HepG2 (cell line): ENCODE data around the gene CDCA5. TPM values are rescaled to one million over a fixed set of nuclear protein-coding genes. Genes with fewer than 3 reads are reported as not detected.
A peak's percentile ranks its signal among the peaks of the same experiment; 100 is the strongest.

Experiments
- CENPX ChIP-seq: sonication (generic); formaldehyde crosslinking; IDR thresholded peaks from 2 replicates; pipeline ENCODE4 v1.9.0; 2021; ENCODE audit warnings: mild to moderate bottlenecking, missing genetic modification reagents, moderate library complexity
- EP300 ChIP-seq, 3 experiments: sonication (generic) in 1 of 3; formaldehyde crosslinking in 1 of 3; IDR thresholded peaks; 2 replicates each; pipeline versions ENCODE4 v1.5.1 to v1.6.1; 2011 to 2020; ENCODE audit warnings: low read depth in 2 of 3, low read length in 2 of 3, borderline replicate concordance in 1 of 3, improper control_type of control experiment in 1 of 3, mild to moderate bottlenecking in 1 of 3, missing genetic modification reagents in 1 of 3, moderate library complexity in 1 of 3
- FOXM1 ChIP-seq: sonication (generic); formaldehyde crosslinking; IDR thresholded peaks from 2 replicates; pipeline ENCODE4 v1.5.0; 2020; ENCODE audit warnings: missing genetic modification reagents
- KDM5A ChIP-seq: fragments of 200-600 bp; sonication (generic); IDR thresholded peaks from 2 replicates; pipeline ENCODE4 v1.7.0; 2018; ENCODE audit warnings: antibody characterized with exemption, mild to moderate bottlenecking, low read length, borderline replicate concordance
- MBNL3 ChIP-seq: fragments of 250-450 bp; sonication (Bioruptor Pico); conservative IDR thresholded peaks from 2 replicates; pipeline ENCODE4 v1.8.0; 2022; ENCODE audit warnings: mild to moderate bottlenecking, inconsistent platforms
- MYC ChIP-seq: sonication (generic); formaldehyde crosslinking; IDR thresholded peaks from 2 replicates; pipeline ENCODE4 v1.9.0; 2021; ENCODE audit warnings: missing genetic modification reagents, borderline replicate concordance
- PHB2 ChIP-seq: fragments of 450-650 bp; IDR thresholded peaks from 2 replicates; pipeline ENCODE4 v1.6.1; 2018; ENCODE audit not compliant: partially characterized antibody
- SRY ChIP-seq: sonication (generic); formaldehyde crosslinking; IDR thresholded peaks from 2 replicates; pipeline ENCODE4 v1.8.0; 2022; ENCODE audit warnings: mild to moderate bottlenecking, missing genetic modification reagents
- ZNF138 ChIP-seq: sonication (generic); formaldehyde crosslinking; IDR thresholded peaks from 2 replicates; pipeline ENCODE4 v1.5.0; 2020; ENCODE audit warnings: mild to moderate bottlenecking, low read depth, missing genetic modification reagents
- ZNF235 ChIP-seq: sonication (generic); formaldehyde crosslinking; IDR thresholded peaks from 2 replicates; pipeline ENCODE4 v1.8.1; 2023; ENCODE audit warnings: mild to moderate bottlenecking, missing genetic modification reagents, borderline replicate concordance
- ZNF563 ChIP-seq: sonication (generic); formaldehyde crosslinking; IDR thresholded peaks from 2 replicates; pipeline ENCODE4 v1.8.0; 2022; ENCODE audit warnings: mild to moderate bottlenecking, moderate library complexity, missing genetic modification reagents
- ZNF614 ChIP-seq: IDR thresholded peaks from 2 replicates; pipeline ENCODE4 v1.6.1; 2018; ENCODE audit warnings: missing biosample characterization, missing genetic modification reagents, inconsistent platforms, borderline replicate concordance
- ZNF782 ChIP-seq: sonication (generic); formaldehyde crosslinking; IDR thresholded peaks from 2 replicates; pipeline ENCODE4 v1.4.0; 2020; ENCODE audit warnings: missing genetic modification reagents, mild to moderate bottlenecking, borderline replicate concordance
- polyA plus RNA-seq, 8 experiments: library from polyadenylated mRNA; depleted of rRNA in 3 of 8; stranded (reverse) in 7 of 8; unstranded in 1 of 8; fragments of >200 nt; fragmentation: Illumina TruSeq in 4 of 8; extraction: Trizol in 4 of 8; gene quantifications; 2 replicates each; pipeline versions ENCODE4 v1.2.1 to v1.2.3, GENCODE V29; 2011 to 2016; ENCODE audit warnings: low read depth in 4 of 8, missing spikeins in 1 of 8, mixed read lengths in 1 of 8; ENCODE audit not compliant: insufficient read depth in 1 of 8
- total RNA-seq, 5 experiments: library from RNA; depleted of rRNA; stranded (reverse); fragments of >200 nt; fragmentation: Illumina TruSeq; extraction: Trizol; gene quantifications; 2 replicates each; pipeline ENCODE4 v1.2.3, GENCODE V29; 2016; ENCODE audit warnings: low read depth in 1 of 5
- TF ChIP-seq, protein P1 (sequence below), 2 experiments: fragments of 450-650 bp in 1 of 2; sonication (generic) in 1 of 2; formaldehyde crosslinking in 1 of 2; IDR thresholded peaks; 2 replicates each; pipeline versions ENCODE4 v1.6.1 to v1.8.0; 2016 to 2022; ENCODE audit warnings: antibody characterized with exemption in 1 of 2, mild to moderate bottlenecking in 1 of 2, missing genetic modification reagents in 1 of 2
- TF ChIP-seq, protein P2 (sequence below): sonication (generic); formaldehyde crosslinking; IDR thresholded peaks from 2 replicates; pipeline ENCODE4 v1.4.0; 2020; ENCODE audit warnings: mild to moderate bottlenecking, low read depth, missing genetic modification reagents
- TF ChIP-seq, protein P3 (sequence below): sonication (generic); formaldehyde crosslinking; IDR thresholded peaks from 2 replicates; pipeline ENCODE4 v1.8.1; 2022; ENCODE audit warnings: mild to moderate bottlenecking, missing genetic modification reagents

CDCA5 gene
- total and polyA plus RNA-seq, 2 of the 13 experiments (the other 11 are each of a cell fraction or from before 2014, with no cell fraction given): 13.5 to 50.6 TPM

DNA sequence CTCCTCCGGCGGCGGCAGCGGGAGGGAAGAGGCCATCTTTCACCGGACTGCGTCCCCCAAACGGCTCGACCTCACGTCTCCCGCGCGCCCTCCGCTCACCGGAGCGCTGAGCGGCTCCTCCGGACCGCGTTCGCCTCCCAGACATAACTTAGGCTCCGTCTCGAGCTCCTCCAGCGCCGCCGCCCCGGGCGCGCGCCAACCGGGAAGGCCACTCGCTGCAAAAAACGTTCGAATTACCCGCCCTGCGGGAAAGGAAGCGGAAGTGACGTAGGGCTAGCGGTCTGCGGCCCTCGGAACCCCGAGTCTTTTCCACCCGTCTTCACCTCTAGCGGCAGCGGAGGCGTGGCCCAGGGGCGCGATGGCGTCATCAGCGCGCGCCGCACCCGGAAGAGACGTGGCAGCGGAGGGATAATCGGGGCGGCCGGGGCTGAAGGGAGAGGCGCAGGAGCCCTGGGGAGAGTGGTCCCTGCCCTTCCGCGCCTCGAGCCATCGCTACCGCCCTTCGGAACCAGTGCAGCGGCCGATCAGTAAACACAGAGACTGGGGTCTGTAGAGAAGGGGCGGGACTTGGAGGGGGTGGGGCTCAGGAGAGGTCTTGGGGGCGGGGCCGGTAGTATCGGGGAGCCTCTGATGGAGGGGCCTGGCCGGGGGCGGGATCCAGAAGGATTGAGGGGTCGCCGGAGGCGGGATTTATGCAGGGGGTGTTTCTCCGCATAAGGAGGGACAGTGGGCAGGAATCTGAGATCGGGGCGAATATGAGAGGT, at the start of gene CDCA5, which contains the start of gene ZFPL1 (continued):
- TF ChIP-seq, protein P1, sequence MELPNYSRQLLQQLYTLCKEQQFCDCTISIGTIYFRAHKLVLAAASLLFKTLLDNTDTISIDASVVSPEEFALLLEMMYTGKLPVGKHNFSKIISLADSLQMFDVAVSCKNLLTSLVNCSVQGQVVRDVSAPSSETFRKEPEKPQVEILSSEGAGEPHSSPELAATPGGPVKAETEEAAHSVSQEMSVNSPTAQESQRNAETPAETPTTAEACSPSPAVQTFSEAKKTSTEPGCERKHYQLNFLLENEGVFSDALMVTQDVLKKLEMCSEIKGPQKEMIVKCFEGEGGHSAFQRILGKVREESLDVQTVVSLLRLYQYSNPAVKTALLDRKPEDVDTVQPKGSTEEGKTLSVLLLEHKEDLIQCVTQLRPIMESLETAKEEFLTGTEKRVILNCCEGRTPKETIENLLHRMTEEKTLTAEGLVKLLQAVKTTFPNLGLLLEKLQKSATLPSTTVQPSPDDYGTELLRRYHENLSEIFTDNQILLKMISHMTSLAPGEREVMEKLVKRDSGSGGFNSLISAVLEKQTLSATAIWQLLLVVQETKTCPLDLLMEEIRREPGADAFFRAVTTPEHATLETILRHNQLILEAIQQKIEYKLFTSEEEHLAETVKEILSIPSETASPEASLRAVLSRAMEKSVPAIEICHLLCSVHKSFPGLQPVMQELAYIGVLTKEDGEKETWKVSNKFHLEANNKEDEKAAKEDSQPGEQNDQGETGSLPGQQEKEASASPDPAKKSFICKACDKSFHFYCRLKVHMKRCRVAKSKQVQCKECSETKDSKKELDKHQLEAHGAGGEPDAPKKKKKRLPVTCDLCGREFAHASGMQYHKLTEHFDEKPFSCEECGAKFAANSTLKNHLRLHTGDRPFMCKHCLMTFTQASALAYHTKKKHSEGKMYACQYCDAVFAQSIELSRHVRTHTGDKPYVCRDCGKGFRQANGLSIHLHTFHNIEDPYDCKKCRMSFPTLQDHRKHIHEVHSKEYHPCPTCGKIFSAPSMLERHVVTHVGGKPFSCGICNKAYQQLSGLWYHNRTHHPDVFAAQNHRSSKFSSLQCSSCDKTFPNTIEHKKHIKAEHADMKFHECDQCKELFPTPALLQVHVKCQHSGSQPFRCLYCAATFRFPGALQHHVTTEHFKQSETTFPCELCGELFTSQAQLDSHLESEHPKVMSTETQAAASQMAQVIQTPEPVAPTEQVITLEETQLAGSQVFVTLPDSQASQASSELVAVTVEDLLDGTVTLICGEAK (IDR thresholded peaks at IDR 0.05): peak; percentile 83
- TF ChIP-seq, protein P1 (CRISPR knock-in tag; IDR thresholded peaks at IDR 0.05): peak; percentile 98
- TF ChIP-seq PHB2: no peak
- TF ChIP-seq, protein P2, sequence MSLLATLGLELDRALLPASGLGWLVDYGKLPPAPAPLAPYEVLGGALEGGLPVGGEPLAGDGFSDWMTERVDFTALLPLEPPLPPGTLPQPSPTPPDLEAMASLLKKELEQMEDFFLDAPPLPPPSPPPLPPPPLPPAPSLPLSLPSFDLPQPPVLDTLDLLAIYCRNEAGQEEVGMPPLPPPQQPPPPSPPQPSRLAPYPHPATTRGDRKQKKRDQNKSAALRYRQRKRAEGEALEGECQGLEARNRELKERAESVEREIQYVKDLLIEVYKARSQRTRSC: no peak
- TF ChIP-seq SRY (CRISPR knock-in tag): no peak; the same call in 1 of the 2 replicates
- TF ChIP-seq ZNF782 (CRISPR knock-in tag): no peak
- no peak for TF ChIP-seq CENPX (CRISPR knock-in tag)
- no peak for TF ChIP-seq MBNL3 (CRISPR knock-in tag)
- peak; percentile 99 for TF ChIP-seq KDM5A
- TF ChIP-seq MYC (CRISPR knock-in tag): peak; percentile 73; the same call in 1 of the 2 replicates
- TF ChIP-seq, protein P3, sequence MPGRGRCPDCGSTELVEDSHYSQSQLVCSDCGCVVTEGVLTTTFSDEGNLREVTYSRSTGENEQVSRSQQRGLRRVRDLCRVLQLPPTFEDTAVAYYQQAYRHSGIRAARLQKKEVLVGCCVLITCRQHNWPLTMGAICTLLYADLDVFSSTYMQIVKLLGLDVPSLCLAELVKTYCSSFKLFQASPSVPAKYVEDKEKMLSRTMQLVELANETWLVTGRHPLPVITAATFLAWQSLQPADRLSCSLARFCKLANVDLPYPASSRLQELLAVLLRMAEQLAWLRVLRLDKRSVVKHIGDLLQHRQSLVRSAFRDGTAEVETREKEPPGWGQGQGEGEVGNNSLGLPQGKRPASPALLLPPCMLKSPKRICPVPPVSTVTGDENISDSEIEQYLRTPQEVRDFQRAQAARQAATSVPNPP (CRISPR knock-in tag): 0 out of 2 replicates have a peak, but pooled peaks have one; percentile 44
- 0 out of 4 replicates have a peak, but pooled peaks of 1 of the 2 experiments have one; percentile 40 for TF ChIP-seq EP300 (IDR thresholded peaks at IDR 0.05; ENCODE audit: low read depth in 2 of 2, low read length in 2 of 2)
- peak; percentile 43; the same call in 1 of the 2 replicates for TF ChIP-seq EP300 (CRISPR knock-in tag; IDR thresholded peaks at IDR 0.05; ENCODE audit: borderline replicate concordance)
- TF ChIP-seq ZNF235 (CRISPR knock-in tag): no peak
- TF ChIP-seq ZNF563 (CRISPR knock-in tag): 0 out of 2 replicates have a peak, but pooled peaks have one; percentile 65
- TF ChIP-seq ZNF614 (CRISPR knock-in tag): peak; percentile 81; the same call in 1 of the 2 replicates
- TF ChIP-seq ZNF138 (CRISPR knock-in tag): no peak
- no peak for TF ChIP-seq FOXM1 (CRISPR knock-in tag)
